HG03575 (cell line): Measurements from ENCODE around the gene ACTR3.
A peak's percentile ranks its signal among the peaks of the same experiment; 100 is the strongest.

Experiments
- ATAC-seq: cut with Tn5 transposase; IDR thresholded peaks from one replicate; pipeline ENCODE4 v1.9.1; 2021; ENCODE audit not compliant: unreplicated experiment, insufficient number of reproducible peaks, low FRiP score; ENCODE audit errors: extremely low read depth

ACTR3 gene

GRCh38 chr2:113872201-113872600 is 17.7 kb upstream of the ACTR3 start:
- ATAC-seq, result no peak

- no peak for ATAC-seq
Measured at GRCh38 chr2:113873867-113874266, 16.0 kb upstream of the ACTR3 start.

DNA sequence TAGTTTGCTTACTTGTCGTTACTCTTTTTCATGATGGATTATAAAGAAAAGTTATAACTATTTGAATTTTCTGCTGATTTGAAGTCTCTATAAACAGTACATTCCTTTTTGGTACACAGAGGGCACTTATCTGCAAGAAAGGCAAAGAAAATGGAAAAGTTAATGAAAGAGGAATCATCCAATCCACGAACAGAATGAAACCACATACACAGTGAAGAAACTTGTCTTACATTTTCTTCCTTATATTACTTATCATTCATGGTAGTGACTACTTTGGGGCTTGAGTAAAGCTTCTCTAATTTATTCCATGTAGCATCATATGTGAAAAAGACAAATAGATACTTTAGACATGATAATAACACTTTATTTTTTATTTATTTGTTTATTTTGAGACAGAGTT is 14.8 kb upstream of the ACTR3 start:
- no peak for ATAC-seq

- ATAC-seq, result no peak
Measured at GRCh38 chr2:113876503-113877387, 13.1 kb upstream of the ACTR3 start.

- no peak for ATAC-seq
Measured at GRCh38 chr2:113877711-113878598, 11.9 kb upstream of the ACTR3 start.

DNA sequence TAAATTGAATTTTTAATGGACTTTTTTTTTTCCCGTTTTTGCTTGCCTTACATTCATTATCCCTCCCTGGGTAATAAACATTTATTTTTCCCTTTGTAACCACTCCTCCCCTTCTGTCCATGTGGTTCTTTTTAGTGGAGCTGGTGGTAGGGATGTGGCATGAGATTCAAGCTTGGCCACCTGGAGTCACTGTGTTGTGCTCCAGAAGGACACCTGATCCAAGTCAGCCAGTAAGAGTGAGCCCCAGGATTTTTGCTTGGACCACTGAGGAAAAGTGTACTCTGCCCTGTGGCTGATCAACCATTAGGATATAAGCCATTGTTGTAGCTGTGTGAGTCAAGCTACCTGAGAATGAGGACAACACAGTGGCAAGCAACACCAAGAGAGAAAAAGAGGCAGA is 11.1 kb upstream of the ACTR3 start:
- no peak for ATAC-seq

DNA sequence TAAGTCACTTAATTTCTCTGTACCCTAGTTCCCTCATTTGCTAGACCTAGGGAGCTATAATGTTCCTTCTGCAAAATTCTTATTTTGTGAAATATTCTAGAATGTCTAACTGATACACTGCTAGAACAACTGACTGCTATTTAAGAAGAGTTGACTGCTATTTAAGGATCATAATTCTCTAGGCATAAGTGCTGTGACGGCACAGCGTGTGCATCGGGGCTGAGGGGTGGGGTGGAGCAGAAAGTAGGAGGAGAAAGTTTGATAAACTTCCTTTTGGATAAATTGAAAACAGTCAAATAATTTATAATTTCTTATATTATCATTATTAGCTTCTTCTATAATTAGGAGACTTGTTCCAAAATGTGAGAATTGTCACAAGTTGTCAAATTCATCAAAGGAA is 10.4 kb upstream of the ACTR3 start:
- ATAC-seq, result no peak

DNA sequence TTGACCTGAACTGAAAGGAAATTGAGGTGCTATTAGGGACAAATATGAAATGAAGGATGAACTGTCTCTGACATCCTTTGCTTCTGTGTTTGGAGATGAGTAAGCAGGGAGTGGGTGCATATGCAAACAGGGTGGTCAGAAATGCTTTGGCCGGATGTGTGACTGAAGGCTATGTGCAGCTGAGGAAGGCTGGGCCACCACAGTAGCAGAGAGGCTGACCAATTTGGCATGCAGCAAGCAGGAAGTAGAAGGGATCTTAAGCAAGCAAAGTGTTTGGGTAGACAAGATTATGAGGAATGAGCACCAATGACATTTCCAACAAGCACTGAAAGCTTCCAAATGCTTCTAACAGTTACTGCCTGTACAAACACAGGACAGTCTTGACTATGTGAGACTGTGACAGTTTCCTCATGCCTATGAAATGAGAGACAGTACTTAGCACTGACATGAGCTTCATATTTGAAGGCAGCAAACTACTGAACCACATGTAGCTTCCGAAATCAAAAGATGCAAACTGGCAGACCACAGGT is 3.3 kb upstream of the ACTR3 start:
- ATAC-seq, result peak; percentile 74

- no peak for ATAC-seq
Measured at GRCh38 chr2:113887009-113887792, 2.7 kb upstream of the ACTR3 start.

DNA sequence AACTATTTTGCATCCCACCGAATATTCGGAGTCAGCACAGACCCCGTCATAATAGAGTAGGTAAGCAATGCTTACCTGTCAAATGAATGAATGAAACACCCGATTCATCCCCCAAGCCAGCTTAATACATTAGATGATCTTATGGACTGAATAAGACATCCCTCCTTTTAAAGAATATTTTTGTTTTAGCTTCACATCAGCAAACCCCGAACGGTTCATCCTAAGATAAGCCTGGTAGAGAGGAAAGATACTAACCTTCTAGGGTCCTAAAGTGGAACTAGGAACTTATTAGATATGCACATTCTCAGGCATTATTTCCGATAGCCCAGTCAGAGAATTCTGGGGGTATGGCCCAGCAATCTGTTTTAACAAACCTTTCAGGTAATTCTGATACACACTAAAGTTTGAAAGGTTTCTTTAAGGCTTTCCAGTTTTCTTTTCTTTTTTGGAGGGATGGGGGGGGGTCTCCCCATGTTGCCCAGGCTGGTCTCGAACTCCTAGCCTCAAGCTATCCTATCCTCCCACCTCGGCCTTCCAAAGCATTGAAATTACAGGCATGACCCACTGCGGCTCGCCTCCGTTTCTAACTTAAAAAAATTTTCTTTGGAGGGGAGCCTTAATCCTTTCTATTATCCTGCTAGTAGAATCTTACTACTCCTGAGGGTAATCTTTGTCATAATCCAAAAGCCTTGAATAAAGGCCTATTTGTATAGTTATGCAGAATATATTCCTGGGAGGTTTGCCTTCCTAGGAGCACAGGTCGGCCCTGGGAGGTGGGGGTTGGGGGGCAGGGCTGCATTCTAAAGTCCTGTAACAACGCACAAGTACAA is 1.0 kb upstream of the ACTR3 start:
- ATAC-seq, result no peak

DNA sequence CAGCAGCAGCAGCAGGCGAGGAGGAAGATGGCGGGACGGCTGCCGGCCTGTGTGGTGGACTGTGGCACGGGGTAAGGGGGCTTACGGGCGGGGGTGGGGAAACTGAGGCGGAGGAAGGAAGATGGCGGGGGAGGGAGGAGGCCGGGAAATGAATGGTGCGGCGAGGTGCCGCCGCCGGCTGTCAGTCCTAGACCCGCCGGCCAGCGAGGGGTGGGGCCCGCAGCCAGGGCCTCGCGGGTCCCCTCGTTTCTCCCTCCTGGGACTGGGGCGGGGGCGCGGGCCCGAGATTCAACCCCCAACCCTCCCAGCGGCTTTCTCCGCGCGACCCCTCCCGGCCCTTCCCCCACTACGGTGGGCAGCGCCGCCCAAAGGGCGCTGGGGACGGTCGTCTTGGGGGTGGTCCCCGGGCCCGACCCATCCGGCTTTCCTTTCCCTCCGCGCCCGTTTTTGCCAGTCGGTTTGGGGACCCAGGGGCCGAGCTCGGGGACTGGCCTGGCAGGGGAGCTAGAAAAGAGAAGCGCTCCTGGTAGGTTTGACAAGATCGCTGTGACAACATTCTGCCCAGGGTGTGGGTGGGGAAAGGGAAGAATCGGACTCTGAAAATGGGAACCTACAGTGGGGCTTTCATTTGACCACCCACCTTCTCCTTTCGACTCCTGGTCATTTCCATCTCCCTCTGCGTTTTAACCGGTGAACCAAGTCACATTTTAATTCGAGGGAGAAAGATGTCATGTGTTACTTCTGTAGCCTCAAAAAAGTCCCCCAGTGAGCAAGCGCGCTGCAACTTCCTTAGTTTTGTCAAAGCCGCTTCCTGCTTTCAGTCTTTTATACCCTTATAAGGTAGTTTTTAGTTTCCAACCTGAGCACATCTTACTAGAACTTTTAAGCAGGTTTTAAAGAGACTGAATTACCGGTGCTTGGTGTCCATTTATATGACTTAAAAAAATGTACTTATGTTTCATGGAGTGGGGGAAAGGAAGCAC is 655 bp downstream of the ACTR3 start:
- ATAC-seq, result peak; percentile 22

DNA sequence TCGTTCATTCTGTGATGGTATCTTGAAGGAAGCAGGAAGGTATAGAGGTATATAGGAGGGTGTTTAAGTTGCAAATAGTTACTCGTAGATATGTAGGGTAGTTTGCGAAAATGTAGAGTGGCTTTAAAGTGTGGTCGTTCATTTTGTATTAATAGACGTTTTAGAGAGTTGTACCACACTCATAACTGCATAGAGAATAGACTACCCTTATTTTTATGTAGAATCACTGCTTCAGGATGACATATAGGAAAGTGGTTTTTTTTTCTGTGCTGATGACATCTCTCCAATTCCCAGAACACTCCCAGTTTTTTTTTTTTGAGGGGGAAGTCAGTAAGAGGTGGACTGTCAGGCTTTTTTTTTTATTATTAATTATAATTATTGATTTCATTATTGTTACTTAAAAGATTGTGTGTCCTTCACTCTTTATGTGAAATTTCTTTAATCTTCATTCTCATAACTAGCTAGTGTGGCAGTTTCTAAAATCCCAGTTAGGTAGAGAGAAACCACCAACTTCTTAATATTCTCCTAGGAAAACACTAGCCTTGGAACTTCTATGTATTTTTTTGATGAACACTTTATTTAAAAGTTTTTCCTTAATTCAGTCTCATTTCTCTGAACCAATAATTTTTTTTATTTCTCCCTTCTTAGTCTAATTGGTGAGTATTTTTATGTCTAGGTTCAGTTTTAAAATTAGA is 1.5 kb downstream of the ACTR3 start:
- no peak for ATAC-seq

DNA sequence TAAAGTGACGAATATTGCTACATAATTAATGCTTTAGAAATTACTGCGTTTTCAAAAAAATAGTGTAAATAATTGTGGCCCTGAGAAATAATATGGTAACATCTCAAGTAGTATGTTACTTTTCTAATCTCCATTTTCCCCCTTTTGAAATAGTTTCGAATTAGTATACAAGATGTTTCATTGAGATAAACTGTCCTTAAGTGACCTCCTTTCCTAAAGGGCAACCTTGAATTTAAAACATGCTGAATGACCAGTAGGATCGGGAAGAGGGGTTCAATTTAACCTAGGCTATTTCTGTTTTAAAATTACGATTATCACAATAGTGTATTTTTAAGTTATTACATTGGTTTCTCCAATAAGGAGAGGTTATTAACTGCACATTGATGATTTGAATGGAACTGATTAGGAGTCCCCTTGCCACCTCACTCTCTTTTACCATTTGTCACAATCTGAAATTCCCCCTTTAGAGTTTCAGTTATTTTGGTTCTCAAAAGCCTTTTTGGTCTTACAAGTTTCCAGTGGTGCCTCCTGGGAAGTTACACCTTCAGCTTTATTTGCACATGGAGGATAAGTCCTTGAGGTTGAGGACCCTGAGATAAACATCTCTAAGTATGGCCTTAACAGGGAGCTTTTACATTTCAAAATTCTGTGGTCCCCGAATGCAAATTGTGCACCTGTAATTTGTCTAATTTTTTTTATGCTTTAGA is 2.3 kb downstream of the ACTR3 start:
- no peak for ATAC-seq

- no peak for ATAC-seq
Measured at GRCh38 chr2:113894156-113894743, 4.4 kb downstream of the ACTR3 start.

DNA sequence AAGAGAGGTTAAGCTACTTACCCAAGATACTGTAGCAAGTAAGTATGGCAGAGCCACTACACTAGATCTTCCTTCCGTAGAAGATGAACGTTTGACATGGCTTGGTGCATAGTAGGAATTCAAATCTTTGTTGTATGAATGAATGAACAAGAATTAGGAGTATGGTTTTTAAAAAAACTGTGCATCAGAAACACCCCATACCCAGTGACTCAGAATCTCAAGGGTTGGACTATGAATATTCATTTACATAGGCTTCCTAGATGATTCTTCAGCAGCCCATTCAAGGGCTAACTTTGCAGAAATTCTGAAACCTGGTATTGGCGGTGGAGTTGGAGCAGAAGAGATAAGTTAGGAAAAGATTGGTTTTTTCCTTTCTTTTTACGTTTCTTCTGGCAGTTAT is 5.4 kb downstream of the ACTR3 start:
- ATAC-seq, result no peak
